ENCODE data around the gene LCN6.
"Not testable (repeated sequence)": the region's sequence is repeated elsewhere in the genome, so short reads cannot be mapped to it uniquely, and the experiment has no call there.

Gene LCN6

GRCh38 chr9:136711219-136711648, 37.1 kb downstream of the LCN6 start:
- H3K4me3 ChIP-seq (ENCODE audit: low read depth in 1 of 2, low read length in 2 of 2); H3K9me3 ChIP-seq (ENCODE audit: control insufficient read depth in 1 of 2, low read length in 2 of 2); H3K27ac ChIP-seq (ENCODE audit: low read length); H3K36me3 ChIP-seq (ENCODE audit: control insufficient read depth in 1 of 2, insufficient read depth in 2 of 2, low read length in 2 of 2): not testable (repeated sequence)
- Histone ChIP-seq H3K27me3 (ENCODE audit: low read depth, low read length) (peaks cover 13% of the 10 kb centered on the region), H3K4me1 (ENCODE audit: control insufficient read depth in 1 of 2, insufficient read depth in 2 of 2, low read length in 2 of 2) (peaks cover 0 to 17% of the 10 kb centered on the region in 2 donors)

DNA sequence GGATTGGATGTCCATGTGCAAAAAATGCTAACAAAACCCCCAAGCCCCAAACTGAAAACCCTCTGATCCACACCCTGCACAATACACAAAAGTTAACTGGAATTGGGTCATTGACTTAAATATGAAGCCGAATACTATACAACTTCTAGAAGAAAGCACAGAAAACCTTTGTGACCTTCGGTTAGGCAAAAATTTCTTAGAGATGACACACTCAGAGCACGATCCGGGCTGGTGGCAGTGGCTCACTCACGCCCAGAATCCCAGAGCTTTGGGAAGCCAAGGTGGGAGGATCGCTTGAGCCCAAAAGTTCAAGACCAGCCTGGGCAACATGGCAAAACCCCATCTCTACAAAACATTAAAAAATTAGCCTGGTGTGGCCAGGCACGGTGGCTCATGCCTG, 37.8 kb downstream of the LCN6 start:
- peaks cover 13% of the 10 kb centered on the region for H3K27me3 ChIP-seq (ENCODE audit: low read depth, low read length)
- H3K27ac ChIP-seq (ENCODE audit: low read length) = no peak overlapping the region
- H3K4me1 ChIP-seq (ENCODE audit: control insufficient read depth in 1 of 2, insufficient read depth in 2 of 2, low read length in 2 of 2) = peaks cover 0 to 17% of the 10 kb centered on the region in 2 donors
- H3K4me3 ChIP-seq (ENCODE audit: low read depth in 1 of 2, low read length in 2 of 2) = no peak overlapping the region
- H3K36me3 ChIP-seq (ENCODE audit: control insufficient read depth in 1 of 2, insufficient read depth in 2 of 2, low read length in 2 of 2) = no peaks in the 10 kb centered on the region
- H3K9me3 ChIP-seq (ENCODE audit: control insufficient read depth in 1 of 2, low read length in 2 of 2) = no peaks in the 10 kb centered on the region

GRCh38 chr9:136709454-136710109, 38.7 kb downstream of the LCN6 start:
- peaks cover 0 to 17% of the 10 kb centered on the region in 2 donors for H3K4me1 ChIP-seq (ENCODE audit: control insufficient read depth in 1 of 2, insufficient read depth in 2 of 2, low read length in 2 of 2)
- H3K9me3 ChIP-seq (ENCODE audit: control insufficient read depth in 1 of 2, low read length in 2 of 2) = no peaks in the 10 kb centered on the region
- no peaks in the 10 kb centered on the region for H3K36me3 ChIP-seq (ENCODE audit: control insufficient read depth in 1 of 2, insufficient read depth in 2 of 2, low read length in 2 of 2)
- no peak overlapping the region for H3K27ac ChIP-seq (ENCODE audit: low read length)
- H3K27me3 ChIP-seq (ENCODE audit: low read depth, low read length) = peaks cover 13% of the 10 kb centered on the region
- H3K4me3 ChIP-seq (ENCODE audit: low read depth in 1 of 2, low read length in 2 of 2) = no peak overlapping the region

DNA sequence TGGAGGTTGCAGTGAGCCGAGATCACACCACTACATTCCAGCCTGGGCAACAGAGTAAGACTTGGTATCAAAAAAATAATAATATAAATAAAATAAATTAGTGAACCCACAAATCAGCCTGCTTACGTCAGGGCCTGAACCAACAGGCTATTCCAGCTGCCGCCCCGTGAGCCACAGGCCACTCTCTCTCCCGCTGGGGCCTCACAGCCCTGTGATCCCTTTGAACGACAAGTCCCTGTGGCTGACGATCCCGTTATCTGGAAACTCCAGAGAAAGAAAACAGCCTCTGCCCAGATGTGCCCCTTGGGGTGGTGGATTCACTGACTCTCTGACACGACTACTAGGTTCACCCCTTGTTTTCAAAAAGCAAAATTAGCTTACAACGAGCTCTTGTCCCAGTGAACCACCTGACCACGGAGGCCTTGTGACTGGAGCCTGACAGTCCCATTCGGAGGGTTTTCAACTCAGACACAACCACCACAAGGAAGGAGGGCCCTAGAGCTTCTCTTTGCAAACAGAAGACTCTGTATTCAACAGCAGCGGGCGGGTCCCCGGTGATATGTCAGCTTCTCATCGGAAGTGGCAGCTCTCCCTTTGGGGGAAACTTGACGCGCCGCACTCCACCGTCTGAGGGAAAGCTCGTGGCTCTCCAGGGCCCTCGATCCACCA, 40.3 kb downstream of the LCN6 start:
- Histone ChIP-seq H3K36me3 (ENCODE audit: control insufficient read depth in 1 of 2, insufficient read depth in 2 of 2, low read length in 2 of 2) (no peaks in the 10 kb centered on the region), H3K27ac (ENCODE audit: low read length) (no peak overlapping the region), H3K27me3 (ENCODE audit: low read depth, low read length) (peaks cover 2% of the 10 kb centered on the region), H3K4me3 (ENCODE audit: low read depth in 1 of 2, low read length in 2 of 2) (no peak overlapping the region), H3K4me1 (ENCODE audit: control insufficient read depth in 1 of 2, insufficient read depth in 2 of 2, low read length in 2 of 2) (peaks cover 0 to 11% of the 10 kb centered on the region in 2 donors), H3K9me3 (ENCODE audit: control insufficient read depth in 1 of 2, low read length in 2 of 2) (no peaks in the 10 kb centered on the region)

DNA sequence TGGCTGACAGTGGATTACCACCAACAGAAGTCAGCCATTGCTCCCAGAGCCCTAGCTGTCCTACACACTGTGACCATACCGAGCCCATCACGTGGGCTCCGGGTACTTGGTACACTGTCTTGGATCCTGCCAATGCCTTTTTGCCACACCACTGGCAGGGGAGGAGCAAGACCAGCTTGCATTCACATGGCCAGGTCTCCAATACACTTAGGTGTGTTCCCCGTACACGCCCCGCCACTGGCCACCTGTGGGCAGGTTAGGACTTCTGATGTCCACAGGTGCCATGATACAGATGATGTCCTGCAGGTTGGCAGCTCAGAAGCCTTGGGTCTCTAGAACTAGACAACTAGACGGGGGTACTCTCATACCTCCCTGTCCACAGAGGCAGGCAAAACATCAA, 41.3 kb downstream of the LCN6 start:
- H3K36me3 ChIP-seq (ENCODE audit: control insufficient read depth in 1 of 2, insufficient read depth in 2 of 2, low read length in 2 of 2) = no peaks in the 10 kb centered on the region
- no peaks in the 10 kb centered on the region for H3K27me3 ChIP-seq (ENCODE audit: low read depth, low read length)
- no peak overlapping the region for H3K4me3 ChIP-seq (ENCODE audit: low read depth in 1 of 2, low read length in 2 of 2)
- no peak overlapping the region for H3K27ac ChIP-seq (ENCODE audit: low read length)
- H3K9me3 ChIP-seq (ENCODE audit: control insufficient read depth in 1 of 2, low read length in 2 of 2) = no peaks in the 10 kb centered on the region
- peaks cover 0 to 5% of the 10 kb centered on the region in 2 donors for H3K4me1 ChIP-seq (ENCODE audit: control insufficient read depth in 1 of 2, insufficient read depth in 2 of 2, low read length in 2 of 2)

DNA sequence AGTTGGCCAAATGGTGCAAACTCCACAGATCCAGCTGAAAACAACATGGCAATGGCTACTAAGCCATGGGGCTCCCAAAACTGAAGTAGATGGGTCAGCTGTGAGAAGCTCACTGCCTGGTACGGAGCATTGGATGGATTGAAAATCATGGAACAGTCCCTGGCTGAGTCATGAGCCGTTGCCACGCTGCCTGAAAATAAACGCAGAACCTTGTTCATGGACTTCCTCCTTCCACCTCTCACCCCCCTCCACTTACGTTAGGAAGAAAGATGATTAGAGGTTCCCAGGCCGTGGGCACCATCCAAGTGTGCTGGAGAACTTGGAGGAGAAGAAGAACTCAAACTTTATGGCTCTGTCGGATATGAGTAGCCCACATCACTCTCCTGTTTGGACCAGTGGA, 42.8 kb downstream of the LCN6 start:
- no peaks in the 10 kb centered on the region for H3K9me3 ChIP-seq (ENCODE audit: control insufficient read depth in 1 of 2, low read length in 2 of 2)
- H3K4me3 ChIP-seq (ENCODE audit: low read depth in 1 of 2, low read length in 2 of 2) = no peak overlapping the region
- H3K27ac ChIP-seq (ENCODE audit: low read length) = no peak overlapping the region
- peaks cover 0 to 1% of the 10 kb centered on the region in 2 donors for H3K4me1 ChIP-seq (ENCODE audit: control insufficient read depth in 1 of 2, insufficient read depth in 2 of 2, low read length in 2 of 2)
- H3K36me3 ChIP-seq (ENCODE audit: control insufficient read depth in 1 of 2, insufficient read depth in 2 of 2, low read length in 2 of 2) = no peaks in the 10 kb centered on the region
- H3K27me3 ChIP-seq (ENCODE audit: low read depth, low read length) = peaks cover 4% of the 10 kb centered on the region

DNA sequence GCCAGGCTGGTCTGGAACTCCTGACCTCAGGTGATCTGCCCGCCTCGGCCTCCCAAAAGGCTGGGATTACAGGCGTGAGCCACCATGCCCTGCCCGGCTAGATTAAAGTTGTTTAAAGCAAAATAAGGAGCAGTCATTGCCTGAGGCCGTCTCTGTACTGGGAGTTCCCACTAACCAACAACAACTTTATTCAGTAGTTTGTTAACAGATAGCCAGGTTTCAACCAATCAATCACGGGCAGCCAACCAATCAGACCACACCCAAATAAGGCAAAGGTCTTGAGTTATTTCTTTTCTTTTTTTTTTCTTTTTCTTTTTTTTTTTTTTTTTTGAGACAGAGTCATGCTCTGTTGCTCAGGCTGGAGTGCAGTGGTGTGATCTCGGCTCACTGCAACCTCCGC, 43.6 kb downstream of the LCN6 start:
- not testable (repeated sequence) for H3K27ac ChIP-seq (ENCODE audit: low read length); H3K4me1 ChIP-seq (ENCODE audit: control insufficient read depth in 1 of 2, insufficient read depth in 2 of 2, low read length in 2 of 2); H3K27me3 ChIP-seq (ENCODE audit: low read depth, low read length); H3K9me3 ChIP-seq (ENCODE audit: control insufficient read depth in 1 of 2, low read length in 2 of 2); H3K36me3 ChIP-seq (ENCODE audit: control insufficient read depth in 1 of 2, insufficient read depth in 2 of 2, low read length in 2 of 2); H3K4me3 ChIP-seq (ENCODE audit: low read depth in 1 of 2, low read length in 2 of 2)

GRCh38 chr9:136703276-136703860, 45.0 kb downstream of the LCN6 start:
- H3K36me3 ChIP-seq (ENCODE audit: control insufficient read depth in 1 of 2, insufficient read depth in 2 of 2, low read length in 2 of 2) = no peaks in the 10 kb centered on the region
- H3K9me3 ChIP-seq (ENCODE audit: control insufficient read depth in 1 of 2, low read length in 2 of 2) = no peaks in the 10 kb centered on the region
- H3K4me3 ChIP-seq (ENCODE audit: low read depth in 1 of 2, low read length in 2 of 2) = no peak overlapping the region
- peaks cover 0 to 5% of the 10 kb centered on the region in 2 donors for H3K4me1 ChIP-seq (ENCODE audit: control insufficient read depth in 1 of 2, insufficient read depth in 2 of 2, low read length in 2 of 2)
- H3K27ac ChIP-seq (ENCODE audit: low read length) = no peak overlapping the region
- H3K27me3 ChIP-seq (ENCODE audit: low read depth, low read length) = peaks cover 4% of the 10 kb centered on the region

DNA sequence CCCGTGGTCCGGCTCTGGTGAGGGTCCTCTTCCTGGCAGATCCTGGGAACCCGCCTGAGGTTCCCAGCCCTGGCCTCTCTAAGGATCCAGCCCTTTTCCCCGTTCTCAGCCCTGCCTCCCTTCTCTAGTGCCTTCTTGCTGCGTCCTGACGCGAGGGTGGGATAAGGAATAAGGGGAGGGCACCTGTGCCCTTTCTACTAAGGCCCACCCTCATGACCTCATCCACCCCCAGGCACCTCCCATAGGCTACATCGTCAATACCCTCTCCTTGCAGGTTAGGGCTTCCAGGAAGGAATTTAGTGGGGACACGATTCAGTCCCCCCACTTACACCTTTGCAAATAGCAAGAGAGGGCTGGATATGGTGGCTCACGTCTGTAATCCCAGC, 46.7 kb downstream of the LCN6 start:
- H3K4me3 ChIP-seq (ENCODE audit: low read depth in 1 of 2, low read length in 2 of 2) = no peak overlapping the region
- no peak overlapping the region for H3K27ac ChIP-seq (ENCODE audit: low read length)
- peaks cover 4 to 5% of the 10 kb centered on the region in 2 donors for H3K4me1 ChIP-seq (ENCODE audit: control insufficient read depth in 1 of 2, insufficient read depth in 2 of 2, low read length in 2 of 2)
- no peaks in the 10 kb centered on the region for H3K9me3 ChIP-seq (ENCODE audit: control insufficient read depth in 1 of 2, low read length in 2 of 2)
- peaks cover 4% of the 10 kb centered on the region for H3K27me3 ChIP-seq (ENCODE audit: low read depth, low read length)
- H3K36me3 ChIP-seq (ENCODE audit: control insufficient read depth in 1 of 2, insufficient read depth in 2 of 2, low read length in 2 of 2) = no peaks in the 10 kb centered on the region

DNA sequence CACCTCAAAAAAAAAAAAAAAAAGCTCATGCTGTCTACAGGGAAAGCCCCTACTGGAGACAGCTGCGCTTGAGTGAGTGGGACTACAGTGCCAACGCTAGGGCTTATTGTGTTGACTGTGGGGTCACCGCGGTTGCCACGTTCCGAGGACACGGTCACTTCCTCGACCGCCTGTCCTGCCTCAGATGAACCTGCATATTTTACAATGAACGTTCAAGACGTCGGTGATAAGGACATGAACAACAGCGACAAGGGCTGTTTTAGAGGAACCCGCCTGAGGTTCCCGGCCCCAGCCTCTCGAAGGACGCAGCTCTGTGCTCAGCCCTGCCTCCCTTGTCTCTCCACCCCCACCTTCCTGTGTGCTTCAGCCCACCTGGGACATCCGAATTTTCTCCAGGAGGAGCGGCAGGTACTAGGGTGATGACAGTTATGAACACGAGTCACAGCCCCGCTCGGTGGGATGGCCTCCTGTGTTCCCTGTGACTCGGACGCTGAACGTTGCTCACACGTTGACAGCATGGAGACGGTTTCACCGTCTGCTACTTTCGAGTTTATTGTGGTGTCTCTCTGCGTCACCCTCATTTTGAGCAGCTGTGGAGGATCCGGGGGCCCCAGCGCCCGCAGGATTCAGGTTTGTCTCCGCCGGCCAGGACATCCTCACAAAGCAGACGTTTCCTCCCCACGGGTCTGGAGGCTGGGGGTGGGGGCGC, 47.2 kb downstream of the LCN6 start:
- H3K27ac ChIP-seq (ENCODE audit: low read length) = no peak overlapping the region

GRCh38 chr9:136700304-136700703, 48.0 kb downstream of the LCN6 start:
- no peak overlapping the region for H3K27ac ChIP-seq (ENCODE audit: low read length)
- no peaks in the 10 kb centered on the region for H3K36me3 ChIP-seq (ENCODE audit: control insufficient read depth in 1 of 2, insufficient read depth in 2 of 2, low read length in 2 of 2)
- H3K4me1 ChIP-seq (ENCODE audit: control insufficient read depth in 1 of 2, insufficient read depth in 2 of 2, low read length in 2 of 2) = peaks cover 4 to 5% of the 10 kb centered on the region in 2 donors
- peaks cover 4% of the 10 kb centered on the region for H3K27me3 ChIP-seq (ENCODE audit: low read depth, low read length)
- H3K9me3 ChIP-seq (ENCODE audit: control insufficient read depth in 1 of 2, low read length in 2 of 2) = no peaks in the 10 kb centered on the region
- H3K4me3 ChIP-seq (ENCODE audit: low read depth in 1 of 2, low read length in 2 of 2) = no peak overlapping the region

More for the DNA sequence above, 47.2 kb downstream of the LCN6 start:
- peaks cover 4 to 5% of the 10 kb centered on the region in 2 donors for H3K4me1 ChIP-seq (ENCODE audit: control insufficient read depth in 1 of 2, insufficient read depth in 2 of 2, low read length in 2 of 2)
- H3K36me3 ChIP-seq (ENCODE audit: control insufficient read depth in 1 of 2, insufficient read depth in 2 of 2, low read length in 2 of 2) = no peaks in the 10 kb centered on the region
- H3K27me3 ChIP-seq (ENCODE audit: low read depth, low read length) = peaks cover 4% of the 10 kb centered on the region
- no peaks in the 10 kb centered on the region for H3K9me3 ChIP-seq (ENCODE audit: control insufficient read depth in 1 of 2, low read length in 2 of 2)
- no peak overlapping the region for H3K4me3 ChIP-seq (ENCODE audit: low read depth in 1 of 2, low read length in 2 of 2)

Data from muscle layer of duodenum (tissue), 2 donors.